GM18867 (cell line): ENCODE measurements around the gene FASTK.
A peak's percentile ranks its signal among the peaks of the same experiment; 100 is the strongest.
"Not testable (repeated sequence)": the region's sequence is repeated elsewhere in the genome, so short reads cannot be mapped to it uniquely, and the experiment has no call there.

Experiments
- ATAC-seq: cut with Tn5 transposase; IDR thresholded peaks from one replicate; pipeline ENCODE4 v1.9.1; 2021; ENCODE audit warnings: mild to moderate bottlenecking, moderate library complexity; ENCODE audit not compliant: unreplicated experiment

FASTK gene

DNA sequence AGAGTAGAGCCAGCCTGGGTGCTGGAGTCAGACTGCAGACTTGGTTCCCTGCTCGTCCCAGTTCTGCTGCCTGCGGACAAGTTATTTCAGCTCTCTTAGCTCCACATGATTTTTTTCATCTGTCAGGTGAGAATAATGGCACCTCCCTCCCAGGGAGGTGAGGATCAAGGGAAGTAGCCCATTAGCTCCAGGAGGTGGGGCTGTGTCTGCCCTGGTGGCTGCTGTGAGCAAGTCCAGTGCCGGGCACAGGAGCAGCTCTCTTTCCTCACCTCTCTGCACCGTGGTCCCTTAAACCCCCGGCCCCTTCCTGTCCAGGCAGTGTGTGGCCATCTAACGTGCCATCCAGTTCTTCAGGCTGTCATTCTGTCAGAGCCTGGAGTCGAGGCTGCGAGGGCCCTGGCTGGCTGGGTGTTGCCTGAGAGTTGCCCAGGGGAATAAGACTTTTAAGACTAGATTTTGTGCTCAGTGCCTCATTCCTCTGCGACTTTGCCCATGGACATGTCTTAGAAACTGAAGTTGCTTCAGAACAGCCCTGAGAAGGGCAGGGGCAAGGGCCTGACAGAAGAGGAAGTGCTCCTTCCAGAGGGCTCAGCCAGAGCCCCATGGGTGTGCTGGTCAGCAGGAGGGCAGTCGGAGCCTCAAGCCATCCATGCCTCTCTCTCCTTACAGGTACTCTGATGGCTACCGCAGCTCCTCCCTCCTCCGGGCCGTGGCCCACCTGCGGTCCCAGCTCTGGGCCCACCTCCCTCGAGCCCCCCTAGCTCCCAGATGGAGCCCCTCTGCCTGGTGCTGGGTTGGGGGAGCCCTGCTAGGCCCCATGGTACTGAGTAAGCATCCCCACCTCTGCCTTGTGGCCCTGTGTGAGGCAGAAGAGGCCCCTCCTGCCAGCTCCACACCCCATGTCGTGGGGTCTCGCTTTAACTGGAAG, 47.4 kb downstream of the FASTK start:
- no peak for ATAC-seq

DNA sequence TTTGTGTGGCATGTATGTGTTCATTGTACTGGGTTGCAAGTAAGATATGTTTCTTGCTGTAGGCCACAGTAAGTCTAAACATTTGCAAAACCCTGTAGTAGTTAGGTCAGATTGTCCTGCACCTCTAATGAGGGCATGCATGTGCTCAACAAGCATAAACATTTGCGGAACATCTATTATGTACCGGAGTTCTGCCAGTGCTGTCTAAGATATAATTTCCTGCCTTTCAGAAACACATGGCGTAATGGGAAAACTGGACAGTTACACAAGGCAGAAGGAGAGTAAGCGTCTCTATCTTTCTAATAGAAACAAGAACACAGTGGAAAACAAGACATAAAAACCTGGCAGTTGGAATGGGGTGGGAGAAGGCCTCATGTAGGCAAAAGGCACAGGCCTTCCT, 49.6 kb downstream of the FASTK start:
- no peak for ATAC-seq

DNA sequence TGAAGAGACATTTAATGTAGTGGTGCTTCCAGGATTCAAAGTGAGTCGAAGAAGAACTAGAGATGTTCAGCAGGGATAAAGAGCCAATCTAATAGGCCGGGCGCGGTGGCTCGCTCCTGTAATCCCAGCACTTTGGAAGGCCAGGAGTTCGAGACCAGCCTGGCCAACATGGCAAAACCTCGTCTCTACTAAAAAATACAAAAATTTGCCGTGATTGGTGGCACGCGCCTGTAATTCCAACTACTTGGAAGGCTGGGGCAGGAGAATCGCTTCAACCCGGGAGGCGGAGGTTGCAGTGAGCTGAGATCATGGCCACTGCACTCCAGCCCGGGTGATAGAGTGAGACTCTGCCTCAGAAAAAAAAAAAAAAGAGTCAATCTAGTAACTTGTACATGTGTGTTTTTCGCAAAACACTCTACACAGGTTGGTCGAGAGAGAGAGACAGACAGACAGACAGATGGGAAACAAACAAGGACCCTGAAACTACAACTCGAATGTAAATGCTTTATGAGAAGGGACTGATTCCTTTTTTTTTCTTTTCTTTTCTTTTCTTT, 51.6 kb downstream of the FASTK start:
- ATAC-seq, result no peak

DNA sequence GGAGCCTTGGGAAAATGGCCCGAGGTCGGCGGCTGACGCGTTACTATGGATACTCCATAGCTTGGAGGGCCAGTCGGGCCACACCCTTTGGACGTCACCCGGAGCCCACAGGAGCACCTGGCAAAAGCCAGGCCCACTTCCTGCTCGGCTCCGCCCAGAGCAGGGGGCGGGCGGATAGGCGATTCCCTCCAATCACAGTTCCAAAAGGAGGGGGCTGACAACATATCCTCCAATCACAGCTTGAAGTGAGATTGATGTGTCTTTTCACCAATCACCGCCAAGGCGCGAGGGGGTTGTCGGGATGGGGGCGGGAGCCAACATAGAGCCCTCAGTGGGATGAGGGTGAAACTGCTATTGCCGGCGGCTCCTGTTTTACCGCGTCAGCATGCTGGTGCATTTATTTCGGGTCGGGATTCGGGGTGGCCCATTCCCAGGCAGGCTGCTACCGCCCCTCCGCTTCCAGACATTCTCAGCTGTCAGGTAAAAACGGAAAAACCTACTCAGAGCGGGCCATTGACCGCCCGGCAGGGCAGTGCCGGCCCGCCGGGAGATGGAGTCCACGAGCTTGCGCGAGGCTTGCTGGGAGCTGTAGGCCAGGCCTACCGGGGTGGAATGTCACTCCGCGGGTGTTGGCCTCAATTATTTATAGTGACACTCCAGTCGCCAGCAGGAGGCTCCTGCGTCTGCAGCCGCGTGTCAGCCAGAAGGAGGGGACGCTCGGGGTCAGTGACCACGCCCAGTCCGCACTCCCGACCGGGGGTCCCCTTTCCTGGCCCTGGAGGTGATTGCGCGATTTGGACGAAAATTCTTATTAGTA, 52.3 kb downstream of the FASTK start, which contains the start of gene ABCB8:
TSS of gene ABCB8 (plus strand) at position 320 of the 817 bp plus-strand sequence. CDS start at position 386, 66 bp downstream.
- ATAC-seq, result peak; percentile 96

DNA sequence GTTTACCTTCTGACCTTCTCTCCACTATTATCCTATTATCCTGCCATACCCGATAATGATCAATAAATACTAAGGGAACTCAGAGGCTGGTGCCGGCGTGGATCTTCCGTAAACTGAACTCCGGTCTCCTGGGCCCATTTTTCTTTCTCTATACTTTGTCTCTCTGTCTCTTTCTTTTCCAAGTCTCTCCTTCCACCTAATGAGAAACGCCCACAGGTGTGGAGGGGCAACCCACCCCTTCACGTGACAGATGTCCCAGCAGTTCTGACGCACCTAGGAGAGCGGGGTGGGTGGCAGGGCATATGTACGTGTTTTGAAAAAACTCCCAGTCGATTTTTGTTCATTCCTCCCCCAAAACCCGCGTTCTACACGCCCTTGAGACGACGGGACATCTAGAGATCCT, 52.9 kb downstream of the FASTK start:
- ATAC-seq, result not testable (repeated sequence)

DNA sequence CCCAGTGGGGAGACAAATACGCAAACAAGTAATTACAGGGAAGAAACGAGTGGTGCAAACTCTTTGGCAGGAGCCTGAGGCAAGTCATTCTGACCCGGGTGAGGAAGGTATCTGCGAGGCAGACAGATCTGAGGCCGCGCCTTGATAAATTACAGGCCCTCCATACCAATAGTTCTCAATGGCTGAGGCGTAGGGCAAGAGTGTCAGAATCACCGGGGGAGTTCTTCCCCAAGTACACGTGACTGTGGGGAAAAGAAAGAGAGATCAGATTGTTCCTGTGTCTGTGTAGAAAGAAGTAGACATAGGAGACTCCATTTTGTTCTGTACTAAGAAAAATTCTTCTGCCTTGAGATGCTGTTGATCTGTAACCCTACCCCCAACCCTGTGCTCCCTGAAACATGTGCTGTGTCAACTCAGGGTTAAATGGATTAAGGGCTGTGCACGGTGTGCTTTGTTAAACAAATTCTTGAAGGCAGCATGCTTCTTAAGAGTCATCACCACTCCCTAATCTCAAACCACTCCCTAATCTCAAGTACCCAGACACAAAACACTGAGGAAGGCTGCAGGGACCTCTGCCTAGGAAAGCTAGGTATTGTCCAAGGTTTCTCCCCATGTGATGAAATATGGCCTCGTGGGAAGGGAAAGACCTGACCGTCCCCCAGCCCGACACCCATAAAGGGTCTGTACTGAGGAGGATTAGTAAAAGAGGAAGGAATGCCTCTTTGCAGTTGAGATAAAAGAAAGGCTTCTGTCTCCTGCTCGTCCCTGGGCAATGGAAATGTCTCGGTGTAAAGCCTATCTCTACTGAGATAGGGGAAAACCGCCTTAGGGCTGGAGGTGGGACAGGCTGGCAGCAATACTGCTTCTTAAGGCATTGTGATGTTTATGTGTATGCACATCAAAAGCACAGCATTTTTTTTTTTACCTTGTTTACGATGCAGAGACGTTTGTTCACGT, 53.6 kb downstream of the FASTK start:
- not testable (repeated sequence) for ATAC-seq
